ENCODE results near the gene ANXA8L1. TPM values are rescaled to one million over a fixed set of nuclear protein-coding genes. Genes with fewer than 3 reads are reported as not detected.
"Not testable (repeated sequence)": the region's sequence is repeated elsewhere in the genome, so short reads cannot be mapped to it uniquely, and the experiment has no call there.

ANXA8L1 gene, protein sequence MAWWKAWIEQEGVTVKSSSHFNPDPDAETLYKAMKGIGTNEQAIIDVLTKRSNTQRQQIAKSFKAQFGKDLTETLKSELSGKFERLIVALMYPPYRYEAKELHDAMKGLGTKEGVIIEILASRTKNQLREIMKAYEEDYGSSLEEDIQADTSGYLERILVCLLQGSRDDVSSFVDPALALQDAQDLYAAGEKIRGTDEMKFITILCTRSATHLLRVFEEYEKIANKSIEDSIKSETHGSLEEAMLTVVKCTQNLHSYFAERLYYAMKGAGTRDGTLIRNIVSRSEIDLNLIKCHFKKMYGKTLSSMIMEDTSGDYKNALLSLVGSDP
- total RNA-seq: not detected
- long read RNA-seq: 0 reads

DNA sequence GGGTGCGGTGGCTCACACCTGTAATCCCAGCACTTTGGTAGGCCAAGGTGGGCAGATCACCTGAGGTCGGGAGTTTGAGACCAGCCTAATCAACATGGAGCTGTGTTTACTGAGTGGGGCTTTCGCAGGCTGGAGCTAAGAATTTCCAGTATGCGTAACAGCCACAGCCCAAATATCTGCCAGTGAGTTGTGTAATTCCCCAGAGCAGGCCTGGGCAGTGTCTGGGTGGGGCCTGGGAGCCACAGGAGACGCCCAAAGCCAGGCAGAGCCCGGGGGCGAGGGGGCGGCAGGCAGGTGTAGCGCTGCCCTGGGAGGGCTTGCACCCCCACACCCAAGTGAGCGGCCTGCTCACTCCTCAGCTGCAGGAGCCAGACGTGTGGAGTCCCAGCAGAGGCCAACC, at the start of gene ANXA8L1:
ANXA8L1 (plus strand) TSS at position 371 of the 400 bp plus-strand sequence. CDS start 76 bp downstream, outside the sequence.
- DNase-seq (ENCODE audit: low spot score): not testable (repeated sequence)

DNA sequence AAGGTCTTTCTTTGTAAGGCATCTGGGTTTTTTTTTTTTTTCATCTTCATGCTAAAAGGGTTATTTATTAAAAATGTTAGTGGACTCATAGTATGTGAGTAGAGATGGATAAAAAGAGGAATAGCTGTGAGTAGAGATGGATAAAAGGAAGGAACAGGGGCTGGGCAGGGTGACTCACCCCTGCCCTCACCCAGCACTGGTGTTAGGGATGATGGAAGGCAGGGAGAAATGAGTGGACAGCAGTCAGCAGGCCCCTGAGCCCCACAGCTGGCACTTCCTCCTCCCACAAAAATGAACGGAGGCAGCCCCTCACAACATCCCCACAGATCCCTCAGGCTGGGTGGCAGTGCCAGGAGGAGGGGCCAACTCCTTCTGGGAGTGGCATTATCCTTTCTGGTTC, 49.5 kb upstream of the ANXA8L1 start:
- DNase-seq (ENCODE audit: low spot score): no peak

DNA sequence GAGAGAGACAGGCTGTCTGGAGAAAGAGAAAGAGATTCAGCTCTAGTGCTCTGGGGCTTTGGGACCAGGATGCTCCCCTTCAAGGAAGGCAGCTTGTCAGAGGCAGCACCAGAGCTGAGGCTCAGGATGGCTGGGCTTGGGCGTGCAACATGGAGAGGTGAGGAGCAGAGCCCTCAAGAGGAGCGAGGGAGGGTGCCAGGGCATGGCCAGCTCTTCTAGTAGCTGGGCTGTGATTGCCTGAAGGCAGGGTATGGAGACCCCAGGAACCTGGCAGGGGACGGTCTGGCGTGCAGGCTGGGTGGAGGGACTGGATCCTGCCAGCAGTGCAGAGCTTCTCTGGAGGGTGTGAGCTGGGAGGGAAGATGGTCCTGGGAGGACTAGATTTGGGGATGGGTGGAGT, 48.6 kb upstream of the ANXA8L1 start:
- DNase-seq (ENCODE audit: low spot score): no peak

DNA sequence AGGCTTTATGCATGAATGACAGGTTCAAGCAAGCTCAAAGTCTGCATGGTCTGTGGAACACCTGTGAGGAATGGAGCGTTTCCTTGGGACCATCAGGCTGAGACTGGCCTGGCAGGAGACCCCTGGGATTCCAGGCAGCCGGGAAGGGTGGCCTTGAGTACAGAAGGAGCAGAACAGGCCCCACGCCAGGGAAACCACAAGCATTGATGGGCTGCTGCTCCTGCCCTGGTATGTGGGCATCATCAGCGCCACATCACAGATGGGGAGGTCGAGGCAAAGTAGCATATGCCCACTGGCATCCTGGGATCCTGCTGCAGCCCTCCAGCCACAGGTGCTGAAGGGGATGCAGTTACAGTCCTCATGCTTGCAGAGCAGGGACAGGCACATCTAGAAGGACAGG, 47.9 kb upstream of the ANXA8L1 start:
- DNase-seq (ENCODE audit: low spot score): no peak

DNA sequence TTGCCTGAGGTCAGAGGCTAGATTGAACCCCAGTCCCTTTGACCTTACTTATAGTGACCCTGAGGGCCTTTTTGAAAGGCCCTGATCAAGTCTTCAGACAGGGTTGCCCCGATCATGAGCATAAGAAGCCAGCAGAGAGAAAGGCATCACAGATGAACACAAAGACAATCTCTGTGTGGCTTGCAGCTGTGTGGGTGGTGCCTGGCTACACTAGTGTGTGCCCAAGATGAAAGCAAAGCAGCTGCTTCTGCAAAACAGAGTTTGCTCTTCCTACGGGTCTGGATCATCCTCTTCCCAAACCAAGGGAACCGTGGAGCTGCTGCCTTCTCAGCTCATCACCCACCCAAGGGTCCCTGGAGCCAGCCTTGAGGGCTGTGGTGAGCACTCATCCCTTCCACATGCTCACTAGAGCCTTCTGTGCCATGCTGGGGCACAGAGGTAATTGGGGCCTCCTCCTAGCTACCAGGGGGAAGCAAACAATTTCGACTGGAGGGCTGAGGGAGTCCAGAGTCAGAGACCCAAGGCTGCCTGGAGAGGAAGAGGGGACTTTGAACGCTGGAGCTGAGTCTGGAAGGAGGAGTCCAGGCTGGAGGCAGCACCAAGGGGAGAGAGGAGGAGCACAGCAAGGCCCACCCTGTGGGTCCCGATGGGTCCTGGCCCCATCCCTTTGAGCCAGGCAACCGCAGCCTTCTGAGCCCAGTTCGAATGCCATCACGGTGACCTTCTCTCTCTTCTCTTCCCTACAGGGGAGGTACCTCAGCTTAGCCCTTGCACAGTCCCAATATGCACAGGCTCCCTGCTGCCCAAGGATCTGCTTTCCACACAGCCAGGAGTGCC, 46.5 kb upstream of the ANXA8L1 start:
- peak; percentile 77 for DNase-seq (ENCODE audit: low spot score)

DNA sequence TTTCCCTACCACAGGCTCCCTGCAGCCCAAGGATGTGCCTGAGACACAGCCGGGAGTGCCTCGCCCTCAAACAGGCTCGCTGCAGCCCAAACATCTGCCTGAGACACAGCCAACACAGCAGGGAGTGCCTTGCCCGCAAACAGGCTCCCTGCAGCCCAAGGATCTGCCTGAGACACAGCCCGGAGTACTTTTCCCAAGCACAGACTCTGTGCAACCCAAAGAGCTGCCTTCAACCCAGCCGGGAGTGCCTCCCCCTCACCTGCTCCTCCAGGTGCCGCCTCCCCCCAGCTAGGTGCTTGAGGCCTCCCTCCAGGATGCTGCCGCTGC, 45.9 kb upstream of the ANXA8L1 start:
- no peak for DNase-seq (ENCODE audit: low spot score)

DNA sequence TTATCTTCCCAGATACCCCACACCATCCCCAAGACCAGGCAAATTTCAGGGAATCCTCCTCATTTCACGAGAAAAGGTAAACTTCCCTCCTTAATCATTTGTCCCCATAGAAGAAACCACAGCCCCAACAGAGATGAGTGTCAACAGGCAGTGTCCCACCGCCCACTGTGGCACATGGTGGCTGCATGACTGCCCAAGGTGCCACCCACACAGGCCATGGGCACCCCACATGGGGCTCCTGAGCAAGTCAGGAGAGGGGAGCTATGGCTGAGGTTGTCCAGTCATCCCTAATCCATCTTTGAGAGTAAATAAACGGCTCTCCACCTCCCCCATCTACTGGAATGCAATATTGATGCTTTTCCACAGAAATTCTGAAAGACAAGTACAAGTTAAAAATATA, 44.7 kb upstream of the ANXA8L1 start:
- DNase-seq (ENCODE audit: low spot score): no peak

DNA sequence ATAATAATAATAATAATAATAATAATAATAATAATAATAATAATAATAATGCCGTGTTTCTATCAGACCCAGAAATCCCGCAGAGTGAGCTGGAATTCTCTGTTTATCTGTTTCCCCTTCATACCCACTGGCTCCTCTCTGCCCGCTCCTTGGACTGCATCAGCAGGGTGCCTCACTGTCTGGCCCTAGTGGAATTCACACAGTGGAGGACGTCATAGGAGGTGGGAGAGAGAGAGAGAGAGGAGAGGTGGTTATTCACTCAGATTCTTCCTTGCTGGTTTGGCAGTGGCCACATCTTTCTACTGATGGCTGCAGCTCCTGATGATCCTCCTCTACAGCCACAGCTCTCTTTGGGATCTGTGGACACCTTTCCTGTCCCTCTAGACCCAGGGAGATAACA, 10.1 kb upstream of the ANXA8L1 start:
- not testable (repeated sequence) for DNase-seq (ENCODE audit: low spot score)

DNA sequence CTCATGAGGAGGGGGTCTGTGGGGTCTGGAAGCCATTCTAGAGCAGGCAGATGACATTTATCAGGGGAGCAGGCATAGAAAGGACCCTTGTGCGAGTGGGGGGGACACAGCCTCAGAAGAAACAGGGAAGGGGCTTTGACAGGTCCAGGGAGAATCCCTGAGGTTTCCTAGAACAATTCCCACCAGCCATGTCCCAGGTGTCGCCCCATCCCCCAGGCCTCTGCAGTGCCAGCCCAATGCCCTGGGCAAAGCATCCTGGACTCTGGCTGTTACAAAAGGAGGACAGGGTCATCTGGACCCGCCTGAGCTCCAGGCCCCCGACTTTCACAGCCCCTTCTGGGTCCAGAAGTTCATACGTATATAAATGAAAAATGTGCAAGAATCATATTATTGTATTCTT, 8.4 kb upstream of the ANXA8L1 start:
- DNase-seq (ENCODE audit: low spot score): not testable (repeated sequence)

DNA sequence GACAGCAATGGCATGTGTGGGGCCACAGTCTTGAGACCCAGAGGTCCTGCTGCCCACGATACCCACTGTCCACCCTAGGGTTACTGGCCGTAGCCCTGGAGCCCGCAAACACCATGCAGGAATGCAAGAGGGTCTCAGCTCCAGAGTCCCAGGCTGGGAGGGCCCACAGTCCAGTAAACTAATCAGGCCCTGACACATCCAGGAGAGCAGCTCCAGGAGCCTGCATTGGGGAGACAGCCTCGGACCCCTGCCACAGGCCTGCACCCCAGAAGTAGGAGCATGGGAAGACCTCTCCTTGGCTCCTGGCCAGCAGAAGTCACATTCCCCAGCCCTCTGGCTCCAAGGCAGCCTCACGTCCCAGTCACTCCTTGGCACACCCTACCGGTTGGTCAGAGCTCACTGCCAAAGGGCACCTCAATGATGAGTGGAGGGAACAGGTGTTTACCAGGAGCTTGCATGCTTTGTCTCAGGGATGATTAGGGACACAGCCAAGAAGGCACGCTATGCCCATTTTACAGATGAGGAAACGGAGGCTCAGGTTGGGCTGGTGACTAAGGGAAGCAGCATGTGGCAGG, 7.8 kb upstream of the ANXA8L1 start:
- not testable (repeated sequence) for DNase-seq (ENCODE audit: low spot score)

DNA sequence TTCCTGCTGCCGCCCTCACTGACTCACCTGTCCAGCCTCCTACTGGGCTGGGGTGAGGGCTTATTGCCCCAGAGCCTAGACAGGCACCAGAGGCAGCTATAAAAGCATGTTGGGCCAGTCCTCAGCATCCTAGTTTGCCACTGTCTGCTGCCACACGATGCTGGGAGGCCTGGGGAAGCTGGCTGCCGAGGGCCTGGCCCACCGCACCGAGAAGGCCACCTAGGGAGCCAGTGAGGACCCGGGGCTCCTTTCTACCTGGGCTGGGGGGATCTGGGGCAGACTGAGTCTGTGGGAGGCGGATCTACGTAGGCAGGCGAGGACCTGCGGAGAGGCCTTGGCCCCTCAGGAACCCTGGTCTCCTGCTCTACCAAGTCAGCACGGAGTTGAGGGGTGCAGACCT, 6.6 kb upstream of the ANXA8L1 start:
- not testable (repeated sequence) for DNase-seq (ENCODE audit: low spot score)

DNA sequence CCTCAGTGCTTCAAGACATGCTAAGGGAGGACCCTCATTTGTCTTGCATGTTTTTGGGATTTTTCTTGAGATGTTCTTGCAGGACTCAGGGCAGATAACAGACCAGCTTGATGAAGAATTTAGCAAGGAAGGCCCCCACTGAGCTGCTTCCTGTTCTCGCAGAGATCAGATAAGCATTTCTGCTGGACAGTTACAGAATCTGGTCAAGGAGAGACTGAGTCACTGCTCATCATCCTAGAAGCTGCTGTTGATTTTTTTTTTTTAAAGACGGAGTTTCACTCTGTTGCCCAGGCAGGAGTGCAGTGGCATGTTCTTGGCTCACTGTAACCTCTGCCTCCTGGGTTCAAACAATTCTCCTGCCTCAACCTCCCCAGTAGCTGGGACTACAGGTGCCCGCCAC, 1.2 kb upstream of the ANXA8L1 start:
- DNase-seq (ENCODE audit: low spot score): not testable (repeated sequence)

DNA sequence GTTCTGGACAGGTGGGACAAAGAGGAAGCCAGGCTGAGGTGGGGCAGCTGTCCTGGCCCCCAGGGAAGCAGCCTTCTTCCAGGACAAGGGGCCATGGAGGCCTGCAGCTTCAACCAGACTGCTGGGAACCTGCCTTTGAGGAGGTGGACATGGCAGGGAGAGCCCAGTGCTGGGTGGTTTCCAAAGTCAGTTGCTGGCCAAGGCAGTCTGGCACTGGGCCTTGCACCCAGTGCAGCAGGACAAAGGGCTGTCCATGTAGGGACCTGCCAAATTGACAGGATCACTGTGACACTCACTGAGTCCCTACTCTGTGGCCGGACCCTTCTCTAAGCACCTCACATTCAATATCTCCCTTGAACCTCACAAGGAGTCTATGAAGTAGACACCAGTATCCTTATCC, 1.4 kb downstream of the ANXA8L1 start:
- not testable (repeated sequence) for DNase-seq (ENCODE audit: low spot score)

DNA sequence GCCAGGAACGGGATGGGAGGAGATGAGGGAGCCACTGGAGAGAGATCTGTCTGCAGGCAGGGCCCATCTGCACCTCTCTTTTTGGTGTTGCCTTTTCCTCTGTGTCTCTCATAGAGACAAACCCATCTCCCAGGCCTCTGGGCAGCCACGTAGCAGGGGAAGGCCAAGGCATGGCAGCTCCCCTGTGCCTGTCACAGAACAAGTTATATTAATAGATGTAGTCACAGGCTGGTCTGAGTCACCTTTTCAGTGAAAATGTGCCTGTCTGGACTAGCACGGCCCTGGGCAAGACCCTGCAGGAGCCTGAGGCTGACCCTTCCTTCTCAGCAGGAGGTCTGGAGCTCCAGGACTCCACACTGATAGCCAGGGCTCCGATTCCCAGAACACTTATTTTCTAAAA, 2.1 kb downstream of the ANXA8L1 start:
- not testable (repeated sequence) for DNase-seq (ENCODE audit: low spot score)

DNA sequence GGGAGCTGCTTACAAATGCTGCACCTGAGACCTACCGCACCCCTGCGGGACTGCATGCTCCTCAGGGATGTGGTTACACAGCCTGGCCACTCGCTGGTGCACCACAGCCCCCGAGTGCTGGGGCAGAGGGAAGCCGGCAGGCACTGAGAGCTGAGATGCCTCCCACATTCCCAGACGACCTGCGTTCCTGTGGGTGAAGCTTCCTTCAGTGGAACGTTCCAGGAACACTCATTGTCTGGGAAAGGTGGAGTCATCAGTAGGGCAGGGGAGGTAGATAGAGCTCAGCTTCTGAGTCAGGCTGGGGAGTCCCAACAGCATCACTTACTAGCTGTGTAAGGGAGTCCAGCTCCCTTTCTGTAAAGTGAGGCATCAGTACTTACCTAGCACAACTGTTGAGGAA, 2.5 kb downstream of the ANXA8L1 start:
- DNase-seq (ENCODE audit: low spot score): not testable (repeated sequence)

DNA sequence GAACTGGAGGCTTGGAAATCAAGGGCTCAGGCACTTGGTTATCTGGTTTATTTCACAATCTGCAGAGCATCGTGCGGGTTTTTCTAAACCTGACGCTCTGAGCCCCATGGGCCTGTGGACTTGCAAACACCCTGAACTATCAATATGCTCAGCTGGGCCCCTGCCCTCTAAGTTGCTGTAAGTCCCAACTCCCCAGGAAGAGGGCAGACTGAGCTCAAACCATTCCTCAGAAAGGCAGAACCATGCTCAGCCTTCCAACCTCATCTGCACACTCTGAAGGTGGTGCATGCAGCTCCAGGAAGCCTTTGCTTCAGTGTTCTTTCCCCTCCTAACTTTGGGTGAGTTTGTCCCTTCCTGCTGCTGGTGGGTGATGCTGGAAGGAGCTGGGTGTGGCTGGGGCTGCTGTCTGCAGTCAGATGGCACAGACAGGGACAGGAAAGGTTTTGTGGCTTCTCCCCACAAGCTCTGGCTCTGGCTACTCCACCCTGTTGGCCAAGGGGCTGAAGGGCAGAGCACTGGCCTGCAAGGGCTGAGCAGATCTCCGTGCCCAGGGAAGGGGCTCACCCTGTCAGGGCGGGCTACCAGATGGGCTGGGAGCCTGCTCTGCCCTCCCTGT, 3.8 kb downstream of the ANXA8L1 start:
- DNase-seq (ENCODE audit: low spot score): not testable (repeated sequence)

DNA sequence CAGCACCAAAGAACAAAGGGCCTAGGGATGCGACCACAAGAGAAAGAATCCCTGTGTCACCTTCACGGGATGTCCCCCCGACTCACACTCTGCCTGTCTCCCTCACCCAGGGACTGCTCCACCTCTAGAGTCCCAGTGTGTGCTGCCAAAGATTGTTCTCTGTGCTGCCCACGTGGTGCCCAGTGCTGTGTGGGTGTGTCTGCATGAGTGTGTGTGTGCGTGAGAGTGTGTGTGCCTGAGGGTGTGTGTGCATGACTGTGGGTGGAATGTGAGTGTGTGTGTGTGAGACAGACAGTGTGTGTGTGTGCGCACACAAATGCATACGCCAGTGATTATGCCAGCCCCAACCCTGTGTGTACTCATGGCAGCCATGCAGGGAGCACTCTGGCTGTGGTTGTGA, 10.3 kb downstream of the ANXA8L1 start:
- not testable (repeated sequence) for DNase-seq (ENCODE audit: low spot score)

DNA sequence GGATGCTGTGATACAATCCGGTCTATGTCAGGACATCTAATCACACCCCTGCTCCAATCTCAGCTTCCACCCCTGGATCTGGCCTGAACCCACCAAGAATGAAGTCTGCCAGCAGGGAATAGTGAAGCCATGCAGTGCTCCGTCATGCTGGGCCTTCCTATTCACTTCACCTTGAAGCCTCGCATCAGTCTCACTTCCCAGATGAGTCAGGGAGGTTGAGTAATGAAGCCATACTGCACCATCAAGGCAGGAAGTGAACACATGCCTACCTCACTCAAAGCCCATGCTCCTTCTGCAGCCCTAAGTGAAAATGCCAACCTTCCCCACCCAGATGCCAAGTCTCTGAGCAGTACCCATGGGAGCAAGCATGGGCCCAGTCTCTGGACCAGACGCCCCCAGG, 11.1 kb downstream of the ANXA8L1 start:
- DNase-seq (ENCODE audit: low spot score): not testable (repeated sequence)

DNA sequence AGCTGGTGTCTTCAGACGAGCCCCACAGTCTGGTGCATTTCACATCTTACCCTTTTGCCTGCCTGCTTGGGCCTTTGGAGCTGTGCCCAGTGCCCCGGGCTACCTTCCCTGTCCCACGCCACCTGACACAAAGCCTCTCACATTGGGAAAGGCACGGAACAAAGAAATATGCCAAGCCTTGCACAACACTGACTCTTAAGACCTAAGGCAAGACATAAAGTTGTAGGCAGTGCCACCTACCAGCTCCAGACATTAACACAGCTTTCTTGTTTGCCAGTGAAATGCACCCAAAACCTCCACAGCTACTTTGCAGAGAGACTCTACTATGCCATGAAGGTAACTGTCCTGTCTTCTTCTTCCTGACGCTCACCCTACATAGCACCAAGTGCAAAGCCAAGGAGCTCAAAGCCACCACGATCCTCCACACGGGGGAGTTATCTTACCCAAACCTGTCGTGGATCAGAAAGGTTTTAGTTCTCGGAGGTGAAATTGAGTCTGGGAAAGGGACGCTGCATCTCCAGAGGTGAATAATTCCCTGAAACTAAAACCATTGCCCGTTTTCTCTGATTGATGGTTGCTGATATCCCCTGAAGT, 11.8 kb downstream of the ANXA8L1 start:
- not testable (repeated sequence) for DNase-seq (ENCODE audit: low spot score)

DNA sequence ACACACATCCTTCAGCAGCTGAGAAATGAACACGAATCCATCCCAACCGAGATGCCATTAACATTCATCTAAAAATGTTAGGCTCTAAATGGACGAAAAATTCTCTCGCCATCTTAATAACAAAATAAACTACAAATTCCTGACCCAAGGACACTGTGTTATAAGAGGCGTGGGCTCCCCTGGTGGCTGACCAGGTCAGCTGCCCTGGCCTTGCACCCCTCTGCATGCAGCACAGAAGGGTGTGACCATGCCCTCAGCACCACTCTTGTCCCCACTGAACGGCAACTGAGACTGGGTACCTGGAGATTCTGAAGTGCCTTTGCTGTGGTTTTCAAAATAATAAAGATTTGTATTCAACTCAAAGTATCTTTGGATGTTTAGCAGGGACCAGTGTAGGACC, 15.8 kb downstream of the ANXA8L1 start:
- DNase-seq (ENCODE audit: low spot score): not testable (repeated sequence)

All from mesenteric fat pad (tissue), 1 donor.